ENCODE data around the gene ANO10.
"Not testable (repeated sequence)": the region's sequence is repeated elsewhere in the genome, so short reads cannot be mapped to it uniquely, and the experiment has no call there.

ANO10 gene

DNA sequence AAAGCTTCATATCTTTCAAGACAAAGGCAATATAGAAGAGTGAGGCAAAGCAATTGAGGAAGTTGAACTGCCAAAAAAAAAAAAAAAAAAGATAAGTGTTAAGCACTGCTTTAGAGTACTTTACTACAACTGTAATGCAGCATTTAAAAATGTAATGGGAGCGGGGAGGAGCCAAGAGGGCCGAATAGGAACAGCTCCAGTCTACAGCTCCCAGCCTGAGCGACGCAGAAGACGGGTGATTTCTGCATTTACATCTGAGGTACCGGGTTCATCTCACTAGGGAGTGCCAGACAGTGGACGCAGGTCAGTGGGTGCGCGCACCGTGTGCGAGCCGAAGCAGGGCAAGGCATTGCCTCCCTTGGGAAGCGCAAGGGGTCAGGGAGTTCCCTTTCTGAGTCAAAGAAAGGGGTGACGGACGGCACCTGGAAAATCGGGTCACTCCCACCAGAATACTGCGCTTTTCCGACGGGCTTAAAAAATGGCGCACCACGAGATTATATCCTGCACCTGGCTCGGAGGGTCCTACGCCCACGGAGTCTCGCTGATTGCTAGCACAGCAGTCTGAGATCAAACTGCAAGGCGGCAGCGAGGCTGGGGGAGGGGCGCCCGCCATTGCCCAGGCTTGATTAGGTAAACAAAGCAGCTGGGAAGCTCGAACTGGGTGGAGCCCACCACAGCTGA, 56.0 kb downstream of the ANO10 start:
- not testable (repeated sequence) for H3K4me1 Mint-ChIP-seq (ENCODE audit: low read depth); H3K4me3 Mint-ChIP-seq; H3K27ac Mint-ChIP-seq; H3K36me3 Mint-ChIP-seq (ENCODE audit: low read depth); H3K27me3 Mint-ChIP-seq; H3K9me3 Mint-ChIP-seq

DNA sequence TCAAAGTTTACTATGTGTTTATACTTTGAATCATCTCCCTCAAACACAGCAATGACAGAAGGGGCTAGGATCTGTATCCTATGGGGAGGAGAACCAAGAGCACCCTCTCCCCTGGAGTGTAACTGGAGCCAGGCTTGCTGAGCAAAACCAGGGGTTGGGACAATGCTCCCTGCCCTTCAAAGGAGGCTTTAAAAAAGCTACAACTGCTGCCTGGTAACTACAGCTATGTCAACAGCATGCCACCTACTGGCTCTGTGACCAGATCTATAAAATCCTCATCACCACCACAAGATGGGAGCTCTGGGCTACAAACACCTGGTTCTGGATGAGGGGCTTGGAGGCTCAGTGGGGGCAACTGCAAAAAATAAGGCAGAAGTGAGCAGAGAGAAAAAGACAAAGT, 61.9 kb downstream of the ANO10 start:
- no peaks in the 10 kb centered on the region for H3K27me3 Mint-ChIP-seq
- H3K27ac Mint-ChIP-seq, result no peak overlapping the region
- H3K9me3 Mint-ChIP-seq, result no peaks in the 10 kb centered on the region
- H3K36me3 Mint-ChIP-seq (ENCODE audit: low read depth), result peaks cover 10% of the 10 kb centered on the region
- no peak overlapping the region for H3K4me3 Mint-ChIP-seq
- no peaks in the 10 kb centered on the region for H3K4me1 Mint-ChIP-seq (ENCODE audit: low read depth)

DNA sequence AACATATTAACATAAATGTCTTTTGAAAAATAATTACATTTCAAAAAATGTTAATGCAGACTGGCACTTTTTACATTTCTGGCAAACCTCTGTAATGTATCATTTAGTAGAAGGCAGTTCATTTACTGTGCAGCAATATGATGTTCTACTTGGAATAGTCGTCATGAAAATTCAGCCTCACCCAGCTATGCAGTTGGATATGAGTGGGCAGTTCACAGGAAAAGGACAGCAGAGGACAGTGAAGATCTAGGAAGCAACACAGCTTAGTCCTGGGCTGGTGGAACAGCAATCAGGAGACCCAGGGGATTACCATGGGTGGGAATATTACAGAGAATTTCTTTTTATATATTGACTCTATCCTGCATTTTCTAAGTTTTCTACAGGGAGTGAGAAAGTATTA, 63.6 kb downstream of the ANO10 start:
- H3K27me3 Mint-ChIP-seq, result no peaks in the 10 kb centered on the region
- H3K4me3 Mint-ChIP-seq, result no peak overlapping the region

DNA sequence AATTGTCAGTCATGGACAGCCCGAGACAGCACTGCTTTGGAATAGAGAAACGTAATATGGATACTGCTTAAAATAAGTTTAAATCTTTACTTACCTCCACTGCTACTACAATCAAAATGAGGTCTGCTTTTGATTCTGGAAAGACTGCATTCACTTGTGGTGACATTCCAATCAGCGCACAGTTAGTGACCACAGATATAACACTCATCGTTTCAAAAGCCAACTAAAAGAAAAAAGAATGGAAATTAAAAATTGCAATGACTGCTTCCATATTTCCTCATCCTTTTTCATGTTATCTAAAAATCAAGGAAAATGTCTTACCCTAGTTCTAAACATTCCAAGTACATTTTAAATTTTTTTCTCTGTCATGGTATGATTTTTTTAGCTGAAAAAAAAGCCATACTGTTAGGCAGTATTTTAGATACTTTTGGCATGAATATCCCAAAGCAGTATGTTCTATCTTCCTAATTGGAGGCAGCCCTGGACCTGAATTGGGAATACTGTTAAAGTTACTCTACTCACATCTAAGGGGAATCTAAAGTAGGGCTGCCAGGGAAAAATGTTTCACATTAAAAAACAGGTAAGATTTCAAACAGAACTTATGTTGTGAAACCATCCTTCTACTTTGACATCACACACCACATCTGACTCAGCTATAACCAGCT, 72.1 kb downstream of the ANO10 start:
- Mint-ChIP-seq H3K36me3 (ENCODE audit: low read depth) (peaks cover 14% of the 10 kb centered on the region), H3K4me3 (no peak overlapping the region), H3K4me1 (ENCODE audit: low read depth) (no peaks in the 10 kb centered on the region), H3K27ac (no peak overlapping the region), H3K27me3 (no peaks in the 10 kb centered on the region), H3K9me3 (no peaks in the 10 kb centered on the region)

More for the DNA sequence above, 63.6 kb downstream of the ANO10 start:
- no peaks in the 10 kb centered on the region for H3K4me1 Mint-ChIP-seq (ENCODE audit: low read depth)
- H3K36me3 Mint-ChIP-seq (ENCODE audit: low read depth), result peaks cover 18% of the 10 kb centered on the region
- no peak overlapping the region for H3K27ac Mint-ChIP-seq
- H3K9me3 Mint-ChIP-seq, result no peaks in the 10 kb centered on the region

DNA sequence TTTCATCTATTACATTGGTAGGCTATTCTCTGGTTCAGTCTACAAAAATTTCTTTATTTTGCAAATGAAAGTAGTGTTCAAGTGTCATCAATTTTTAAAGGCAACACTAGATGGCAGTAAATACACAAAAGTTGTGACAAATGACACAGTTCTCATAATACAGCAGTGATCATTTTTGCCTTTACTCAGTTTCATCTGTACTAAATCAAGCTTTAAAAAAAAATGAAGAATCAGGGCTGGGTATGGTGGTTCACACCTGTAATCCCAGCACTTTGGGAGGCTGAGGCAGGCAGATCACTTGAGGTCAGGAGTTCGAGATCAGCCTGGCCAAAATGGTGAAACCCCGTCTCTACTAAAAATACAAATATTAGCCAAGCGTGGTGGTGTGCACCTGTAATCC, 77.5 kb downstream of the ANO10 start:
- H3K27ac Mint-ChIP-seq; H3K4me1 Mint-ChIP-seq (ENCODE audit: low read depth); H3K4me3 Mint-ChIP-seq; H3K27me3 Mint-ChIP-seq; H3K9me3 Mint-ChIP-seq; H3K36me3 Mint-ChIP-seq (ENCODE audit: low read depth): not testable (repeated sequence)

- Mint-ChIP-seq H3K9me3 (no peaks in the 10 kb centered on the region), H3K4me3 (no peak overlapping the region), H3K4me1 (ENCODE audit: low read depth) (no peaks in the 10 kb centered on the region), H3K27ac (no peak overlapping the region), H3K27me3 (no peaks in the 10 kb centered on the region), H3K36me3 (ENCODE audit: low read depth) (peaks cover 6% of the 10 kb centered on the region)
These were observed 79.3 kb downstream of the ANO10 start for GRCh38 chr3:43542328-43543043.

DNA sequence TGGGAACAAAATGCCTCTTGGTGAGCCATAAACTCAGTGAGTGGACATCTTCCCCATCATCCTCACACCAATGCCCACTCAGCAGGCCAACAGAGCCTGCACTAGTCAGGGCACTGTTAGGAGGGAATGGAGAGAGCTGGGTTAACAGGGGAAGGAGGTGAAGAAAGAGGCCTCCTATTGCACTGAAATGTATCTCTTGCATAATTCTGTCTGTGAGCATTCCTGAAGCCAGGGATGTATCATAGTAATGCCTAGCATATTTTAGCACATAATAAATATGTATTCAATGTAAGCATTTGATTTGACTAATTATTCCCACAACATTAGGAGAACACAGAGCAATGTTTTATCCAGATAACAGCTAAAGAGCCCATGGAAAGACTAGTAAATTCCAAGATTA, 81.2 kb downstream of the ANO10 start:
- H3K27me3 Mint-ChIP-seq, result no peaks in the 10 kb centered on the region
- no peaks in the 10 kb centered on the region for H3K9me3 Mint-ChIP-seq
- no peaks in the 10 kb centered on the region for H3K36me3 Mint-ChIP-seq (ENCODE audit: low read depth)
- peaks cover 4% of the 10 kb centered on the region for H3K4me1 Mint-ChIP-seq (ENCODE audit: low read depth)
- no peak overlapping the region for H3K4me3 Mint-ChIP-seq
- H3K27ac Mint-ChIP-seq, result no peak overlapping the region

- Mint-ChIP-seq H3K27ac (no peak overlapping the region), H3K36me3 (ENCODE audit: low read depth) (no peaks in the 10 kb centered on the region), H3K4me1 (ENCODE audit: low read depth) (peaks cover 4% of the 10 kb centered on the region), H3K4me3 (no peak overlapping the region), H3K9me3 (no peaks in the 10 kb centered on the region), H3K27me3 (no peaks in the 10 kb centered on the region)
These were observed 82.5 kb downstream of the ANO10 start for GRCh38 chr3:43539321-43539720.

GRCh38 chr3:43537225-43537624, 84.6 kb downstream of the ANO10 start:
- Mint-ChIP-seq H3K4me1 (ENCODE audit: low read depth) (peaks cover 5% of the 10 kb centered on the region), H3K27me3 (no peaks in the 10 kb centered on the region), H3K4me3 (no peak overlapping the region), H3K36me3 (ENCODE audit: low read depth) (no peaks in the 10 kb centered on the region), H3K27ac (no peak overlapping the region), H3K9me3 (no peaks in the 10 kb centered on the region)

GRCh38 chr3:43534675-43535074, 87.1 kb downstream of the ANO10 start:
- Mint-ChIP-seq H3K4me3 (no peak overlapping the region), H3K4me1 (ENCODE audit: low read depth) (peaks cover 10% of the 10 kb centered on the region), H3K9me3 (no peaks in the 10 kb centered on the region), H3K27me3 (no peaks in the 10 kb centered on the region), H3K27ac (no peak overlapping the region), H3K36me3 (ENCODE audit: low read depth) (no peaks in the 10 kb centered on the region)

- peaks cover 6% of the 10 kb centered on the region for H3K36me3 Mint-ChIP-seq (ENCODE audit: low read depth)
- H3K4me1 Mint-ChIP-seq (ENCODE audit: low read depth), result peaks cover 10% of the 10 kb centered on the region
- H3K9me3 Mint-ChIP-seq, result peaks cover 5% of the 10 kb centered on the region
- H3K27ac Mint-ChIP-seq, result no peak overlapping the region
- H3K27me3 Mint-ChIP-seq, result no peaks in the 10 kb centered on the region
- H3K4me3 Mint-ChIP-seq, result no peak overlapping the region
These were observed 88.8 kb downstream of the ANO10 start for GRCh38 chr3:43533009-43533408.

GRCh38 chr3:43531835-43532234, 90.0 kb downstream of the ANO10 start:
- peaks cover 11% of the 10 kb centered on the region for H3K9me3 Mint-ChIP-seq
- H3K36me3 Mint-ChIP-seq (ENCODE audit: low read depth), result peaks cover 13% of the 10 kb centered on the region
- no peak overlapping the region for H3K4me3 Mint-ChIP-seq
- H3K4me1 Mint-ChIP-seq (ENCODE audit: low read depth), result peaks cover 7% of the 10 kb centered on the region
- H3K27me3 Mint-ChIP-seq, result no peaks in the 10 kb centered on the region
- peak overlapping the region; percentile 49 for H3K27ac Mint-ChIP-seq

GRCh38 chr3:43528498-43529099, 93.2 kb downstream of the ANO10 start:
- Mint-ChIP-seq H3K9me3 (peaks cover 11% of the 10 kb centered on the region), H3K4me1 (ENCODE audit: low read depth) (peaks cover 6% of the 10 kb centered on the region), H3K27ac (no peak overlapping the region), H3K27me3 (no peaks in the 10 kb centered on the region), H3K36me3 (ENCODE audit: low read depth) (peaks cover 13% of the 10 kb centered on the region), H3K4me3 (no peak overlapping the region)

DNA sequence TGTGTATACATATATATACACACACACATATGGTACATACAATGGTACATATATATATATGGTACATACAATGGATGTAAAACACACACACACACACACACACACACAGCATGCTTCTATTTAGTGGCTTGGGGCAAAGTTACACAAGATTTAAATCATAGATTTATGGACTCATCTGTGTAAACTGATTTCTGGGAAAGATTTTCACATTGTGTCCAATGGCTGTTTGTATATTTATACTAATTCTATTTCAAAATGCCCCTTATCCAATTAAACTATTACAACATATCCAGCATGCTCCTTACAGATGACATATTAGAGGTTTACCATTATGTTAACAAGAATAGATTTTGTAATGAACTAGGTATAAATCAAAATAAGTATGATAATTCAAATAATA, 94.9 kb downstream of the ANO10 start:
- Mint-ChIP-seq H3K9me3 (peaks cover 11% of the 10 kb centered on the region), H3K27me3 (no peaks in the 10 kb centered on the region), H3K4me3 (no peak overlapping the region), H3K36me3 (ENCODE audit: low read depth) (peaks cover 13% of the 10 kb centered on the region), H3K27ac (no peak overlapping the region), H3K4me1 (ENCODE audit: low read depth) (peaks cover 3% of the 10 kb centered on the region)

GRCh38 chr3:43525941-43526607, 95.7 kb downstream of the ANO10 start:
- Mint-ChIP-seq H3K4me1 (ENCODE audit: low read depth) (no peaks in the 10 kb centered on the region), H3K27me3 (no peaks in the 10 kb centered on the region), H3K27ac (no peak overlapping the region), H3K4me3 (no peak overlapping the region), H3K9me3 (peaks cover 14% of the 10 kb centered on the region), H3K36me3 (ENCODE audit: low read depth) (peaks cover 16% of the 10 kb centered on the region)

All from stimulated activated naive CD8-positive, alpha-beta T cell treated with anti-CD3 and anti-CD28 coated beads, Interleukin-15, Interleukin-2, amounts not matched to agents 100 ng/mL and 50 ng/mL, for 24 hours (primary cell).